Activated CD8-positive, alpha-beta memory T cell treated with anti-CD3 and anti-CD28 coated beads for 36 hours (primary cell): ENCODE measurements around the gene APOL1. TPM values are rescaled to one million over a fixed set of nuclear protein-coding genes. Genes with fewer than 3 reads are reported as not detected.
"Not testable (repeated sequence)": the region's sequence is repeated elsewhere in the genome, so short reads cannot be mapped to it uniquely, and the experiment has no call there.

Experiments
- CTCF ChIA-PET: fragments of 350-600 bp; sonication (Branson Sonifier 250); formaldehyde crosslinking; loops from one replicate; lab custom pipeline; 2021; ENCODE audit warnings: antibody characterized with exemption; lab: Charles Lee
- POLR2A ChIA-PET: fragments of 350-600 bp; sonication (Branson Sonifier 250); formaldehyde crosslinking; loops from one replicate; lab custom pipeline; 2021; ENCODE audit warnings: antibody characterized with exemption; lab: Charles Lee
- total RNA-seq, 2 experiments: library from RNA; stranded (reverse); gene quantifications; one replicate each; pipeline ENCODE4 v1.2.3, GENCODE V29; 2021

The APOL1 gene
- total RNA-seq, 2 experiments from 2014 or later, result 33.0 to 35.6 TPM

DNA sequence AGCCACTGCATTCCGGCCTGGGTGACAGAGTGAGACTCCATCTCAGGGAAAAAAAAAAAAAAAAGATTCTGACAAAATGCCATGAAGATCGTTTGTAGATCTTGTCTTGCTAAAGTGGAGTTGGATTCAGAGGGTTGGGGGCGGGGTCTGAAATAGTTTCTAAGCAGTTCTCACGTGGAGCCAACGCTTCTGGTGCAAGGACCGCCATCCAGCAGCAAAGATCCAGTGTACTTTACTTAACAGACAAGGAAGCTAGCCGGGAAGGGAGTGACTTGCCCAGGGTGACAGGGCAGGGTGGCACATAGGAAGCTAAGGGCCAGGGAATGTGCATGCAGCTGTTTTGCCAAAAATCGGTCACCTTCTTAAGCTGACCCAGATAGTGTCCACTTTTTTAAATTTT lies 27.4 kb downstream of the APOL1 start:
- CTCF ChIA-PET, result interaction anchor here (0.7 kb wide), 1 partner anchor 59 kb away, joined by 3 read pairs; no protein-coding TSS in a partner anchor
- POLR2A ChIA-PET, result interaction anchor here (0.7 kb wide), 2 partner anchors 13 to 199 kb away, joined by 3 to 5 read pairs; no protein-coding TSS in a partner anchor

- CTCF ChIA-PET, result interaction anchor here (0.7 kb wide), 1 partner anchor 205 kb away, joined by 3 read pairs; no protein-coding TSS in a partner anchor
Measured at GRCh38 chr22:36281781-36282327, 28.9 kb downstream of the APOL1 start.

GRCh38 chr22:36282328-36282831 lies 29.4 kb downstream of the APOL1 start:
- ChIA-PET CTCF (no interaction called here), POLR2A (no interaction called here)

More at GRCh38 chr22:36281781-36282327, 28.9 kb downstream of the APOL1 start:
- POLR2A ChIA-PET, result no interaction called here

GRCh38 chr22:36284171-36284571 lies 31.2 kb downstream of the APOL1 start:
- POLR2A ChIA-PET, result no interaction called here
- CTCF ChIA-PET, result interaction anchor here (2.4 kb wide), 1 partner anchor 17 kb away, joined by 8 read pairs; no protein-coding TSS in a partner anchor

GRCh38 chr22:36285017-36285416 lies 32.1 kb downstream of the APOL1 start:
- POLR2A ChIA-PET, result no interaction called here
- CTCF ChIA-PET, result interaction anchor here (1.2 to 2.4 kb wide), 3 partner anchors 8 to 47 kb away, joined by 3 to 8 read pairs (median 4); no protein-coding TSS in a partner anchor

GRCh38 chr22:36285545-36285944 lies 32.6 kb downstream of the APOL1 start:
- ChIA-PET CTCF (interaction anchor here (0.8 to 2.4 kb wide), 12 partner anchors 9 to 186 kb away, joined by 3 to 8 read pairs (median 4); partner anchors contain the start of genes APOL1 and APOL4), POLR2A (interaction anchor here (0.6 to 0.7 kb wide), 2 partner anchors 20 to 181 kb away, joined by 3 to 9 read pairs; no protein-coding TSS in a partner anchor)

- CTCF ChIA-PET, result interaction anchor here (0.6 to 1.7 kb wide), 21 partner anchors 9 to 185 kb away, joined by 3 to 8 read pairs (median 4); partner anchors contain the start of genes APOL1, APOL2 and APOL4
- POLR2A ChIA-PET, result interaction anchor here (0.6 to 0.7 kb wide), 2 partner anchors 21 to 180 kb away, joined by 3 to 9 read pairs; no protein-coding TSS in a partner anchor
Measured at GRCh38 chr22:36286096-36286957, 33.4 kb downstream of the APOL1 start.

DNA sequence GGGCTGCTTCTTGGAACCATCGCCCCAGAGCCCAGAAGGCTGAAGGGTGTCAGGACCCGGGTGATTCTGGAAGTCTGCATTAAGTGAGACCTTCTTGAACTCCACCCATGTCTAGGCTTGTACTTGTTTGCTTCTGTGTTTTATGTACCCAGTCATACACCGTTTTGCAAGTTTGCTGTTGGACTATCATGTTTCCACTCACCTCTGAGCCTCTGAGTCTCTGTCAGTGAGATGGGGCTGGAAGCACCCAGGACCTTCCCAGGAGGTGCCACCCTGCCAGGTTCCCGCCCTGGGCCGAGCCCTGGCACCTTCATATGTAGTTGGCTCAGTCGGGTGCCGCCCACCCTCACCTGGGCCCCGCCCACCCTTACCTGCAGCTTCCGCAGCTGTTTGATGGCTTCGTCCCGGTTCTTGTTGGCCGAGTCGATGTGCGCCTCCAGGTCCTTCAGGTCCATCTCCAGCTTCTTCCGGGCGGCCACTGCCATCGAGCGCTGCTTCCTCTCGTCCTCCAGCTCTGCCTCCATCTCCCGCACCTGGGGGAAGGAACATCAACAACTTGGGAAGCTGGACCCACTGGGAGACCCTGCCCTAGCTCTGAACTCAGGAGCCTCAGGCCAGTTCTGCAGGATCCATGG lies 35.1 kb downstream of the APOL1 start:
- CTCF ChIA-PET, result interaction anchor here (1.2 to 2.3 kb wide), 2 partner anchors 12 to 89 kb away, joined by 3 to 13 read pairs; no protein-coding TSS in a partner anchor
- POLR2A ChIA-PET, result interaction anchor here (0.7 kb wide), 1 partner anchor 181 kb away, joined by 3 read pairs; no protein-coding TSS in a partner anchor

DNA sequence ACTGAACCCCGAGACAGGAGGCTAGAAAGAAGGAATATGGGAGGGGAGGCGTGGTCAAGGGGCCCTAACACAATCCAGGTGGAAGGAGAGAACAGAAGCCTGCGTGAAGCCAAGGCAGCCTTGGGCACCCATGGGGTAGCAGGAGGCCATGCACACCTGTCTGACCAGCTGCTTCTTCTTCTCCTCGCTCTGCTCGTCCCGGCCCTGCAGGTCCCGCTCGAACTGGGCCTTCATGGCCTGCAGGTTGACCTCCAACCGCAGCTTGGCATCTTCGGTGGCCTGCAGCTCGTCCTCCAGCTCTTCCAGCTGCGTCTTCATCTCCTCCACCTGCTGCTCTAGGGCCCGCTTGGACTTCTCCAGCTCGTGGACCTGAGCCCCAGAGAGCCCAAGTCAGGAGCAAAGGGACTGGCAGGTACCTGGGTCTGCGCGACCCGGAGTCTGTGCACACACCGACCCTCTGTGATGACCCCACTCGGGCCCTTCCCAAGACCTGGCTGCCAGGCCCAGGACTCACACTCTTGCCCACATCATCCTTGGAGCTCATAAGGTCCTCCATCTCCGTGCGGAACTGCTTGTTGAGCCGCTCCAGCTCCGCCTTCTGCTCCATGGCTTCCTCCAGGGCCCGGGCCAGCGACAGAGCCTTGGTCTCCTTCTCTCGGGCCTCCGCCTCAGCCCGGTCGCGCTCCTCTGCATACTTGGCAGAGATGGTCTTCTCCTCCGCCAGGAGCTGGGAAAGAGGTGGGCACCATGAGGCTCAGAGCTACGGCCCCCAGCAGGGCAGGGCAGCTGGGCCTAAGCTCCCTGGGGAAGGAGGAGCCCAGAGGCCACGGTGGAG lies 35.9 kb downstream of the APOL1 start:
- ChIA-PET CTCF (interaction anchor here (0.6 to 2.3 kb wide), 6 partner anchors 10 to 182 kb away, joined by 3 to 13 read pairs (median 3); no protein-coding TSS in a partner anchor), POLR2A (no interaction called here)

- ChIA-PET POLR2A (no interaction called here), CTCF (interaction anchor here (0.6 to 2.3 kb wide), 7 partner anchors 11 to 181 kb away, joined by 3 to 13 read pairs (median 3); no protein-coding TSS in a partner anchor)
Measured at GRCh38 chr22:36289406-36289870, 36.5 kb downstream of the APOL1 start.

DNA sequence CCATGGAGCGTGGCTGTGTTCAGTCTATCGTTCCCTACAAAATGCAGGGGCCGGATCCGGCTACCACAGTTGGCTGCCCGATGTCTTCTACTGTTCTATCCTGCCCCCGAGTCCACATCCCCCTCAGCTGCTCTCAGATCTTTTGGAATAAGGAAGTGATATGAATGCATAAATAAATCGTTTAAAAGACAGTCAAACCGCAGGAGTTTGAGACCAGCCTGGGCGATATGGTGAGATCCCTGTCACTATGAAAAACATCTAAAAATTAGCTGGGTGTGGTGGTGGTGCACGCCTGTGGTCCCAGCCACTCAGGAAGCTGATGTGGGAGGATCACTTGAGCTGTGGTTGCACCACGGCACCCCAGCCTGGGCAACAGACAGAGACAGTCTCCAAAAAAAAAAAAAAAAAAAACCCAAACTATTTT lies 37.0 kb downstream of the APOL1 start:
- CTCF ChIA-PET, result interaction anchor here (1.0 to 1.3 kb wide), 3 partner anchors 14 to 181 kb away, joined by 3 read pairs; no protein-coding TSS in a partner anchor
- POLR2A ChIA-PET, result not testable (repeated sequence)

DNA sequence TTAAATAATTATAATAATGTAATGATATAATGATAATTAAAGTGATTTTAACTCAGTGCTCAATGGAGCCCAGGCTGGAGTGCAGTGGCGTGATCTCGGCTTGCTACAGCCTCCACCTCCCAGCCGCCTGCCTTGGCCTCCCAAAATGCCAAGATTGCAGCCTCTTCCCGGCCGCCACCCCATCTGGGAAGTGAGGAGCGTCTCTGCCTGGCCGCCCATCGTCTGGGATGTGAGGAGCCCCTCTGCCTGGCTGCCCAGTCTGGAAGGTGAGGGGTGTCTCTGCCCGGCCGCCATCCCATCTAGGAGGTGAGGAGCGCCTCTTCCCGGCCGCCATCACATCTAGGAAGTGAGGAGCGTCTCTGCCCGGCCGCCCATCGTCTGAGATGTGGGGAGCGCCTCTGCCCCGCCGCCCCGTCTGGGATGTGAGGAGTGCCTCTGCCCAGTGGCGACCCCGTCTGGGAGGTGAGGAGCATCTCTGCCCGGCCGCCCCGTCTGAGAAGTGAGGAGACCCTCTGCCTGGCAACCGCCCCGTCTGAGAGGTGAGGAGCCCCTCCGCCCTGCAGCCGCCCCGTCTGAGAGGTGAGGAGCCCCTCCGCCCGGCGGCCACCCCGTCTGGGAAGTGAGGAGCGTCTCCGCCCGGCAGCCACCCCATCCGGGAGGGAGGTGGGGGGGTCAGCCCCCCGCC lies 37.6 kb downstream of the APOL1 start:
- POLR2A ChIA-PET, result not testable (repeated sequence)
- CTCF ChIA-PET, result interaction anchor here (1.0 to 1.1 kb wide), 2 partner anchors 16 to 180 kb away, joined by 3 read pairs; no protein-coding TSS in a partner anchor

- POLR2A ChIA-PET, result no interaction called here
- CTCF ChIA-PET, result interaction anchor here (1.1 to 3.4 kb wide), 3 partner anchors 10 to 176 kb away, joined by 3 to 17 read pairs (median 4); no protein-coding TSS in a partner anchor
Measured at GRCh38 chr22:36291831-36292740, 39.2 kb downstream of the APOL1 start.

DNA sequence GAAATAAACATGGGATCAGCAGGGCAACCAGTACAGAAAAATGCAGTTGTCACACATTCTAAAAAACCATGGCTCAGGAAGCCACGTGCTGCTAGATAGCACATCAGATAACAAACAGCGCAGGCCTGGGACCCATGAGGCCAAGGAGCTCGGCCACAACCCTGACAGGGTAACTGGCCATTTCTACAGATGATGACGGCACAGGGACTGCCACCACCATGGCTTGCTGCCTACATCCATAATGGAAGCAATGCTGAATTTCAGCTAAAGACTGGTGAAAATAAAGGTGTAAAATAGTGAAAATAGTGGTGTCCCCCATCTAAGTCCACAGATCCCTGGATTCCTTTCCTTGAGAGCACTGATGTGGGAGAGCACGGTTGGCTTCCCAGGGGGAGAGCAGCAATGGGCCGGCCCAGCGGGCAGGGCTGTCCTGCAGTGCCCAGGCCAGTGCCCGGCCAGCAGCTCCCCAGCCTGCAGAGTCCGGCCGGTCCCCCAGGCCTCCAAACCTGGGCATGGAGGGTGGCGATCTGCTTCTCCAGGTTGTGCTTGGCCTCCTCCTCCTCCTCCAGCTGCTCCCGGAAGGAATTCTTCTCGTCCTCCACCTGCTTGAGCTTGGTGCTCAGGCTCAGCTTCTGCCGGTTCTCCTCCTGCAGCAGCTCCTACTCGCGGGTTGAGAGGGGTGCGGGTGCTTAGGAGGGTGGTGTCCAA lies 40.0 kb downstream of the APOL1 start:
- ChIA-PET POLR2A (interaction anchor here (0.5 to 0.8 kb wide), 4 partner anchors 12 to 213 kb away, joined by 3 to 4 read pairs (median 3); no protein-coding TSS in a partner anchor), CTCF (interaction anchor here (1.1 to 3.4 kb wide), 3 partner anchors 9 to 175 kb away, joined by 3 to 17 read pairs (median 4); no protein-coding TSS in a partner anchor)
